Heart right ventricle (tissue), 16 donors: Measurements from ENCODE around the gene TLE2. TPM values are rescaled to one million over a fixed set of nuclear protein-coding genes. Genes with fewer than 3 reads are reported as not detected.

Source experiments
- ATAC-seq, 8 donors: fragments of 200-7000 bp; cut with Tn5 transposase; one replicate each; pipeline ENCODE4 v1.9.1; 2020; ENCODE audit warnings: mild to moderate bottlenecking in 8 of 8, moderate library complexity in 8 of 8, moderate number of reproducible peaks in 1 of 8
- DNase-seq, 2 donors: peaks; one replicate each; pipeline ENCODE4 v3.0.0-alpha.2; 2020
- H3K27ac ChIP-seq, 10 donors: fragments of 200-600 bp; sonication (generic) in 2 of 10; one replicate each; pipeline versions ENCODE4 v1.5.0 to v1.8.0; 2020 to 2022; ENCODE audit warnings: mild to moderate bottlenecking in 3 of 10
- H3K27me3 ChIP-seq, 7 donors: fragments of 200-600 bp; one replicate each; pipeline ENCODE4 v1.8.0; 2021 to 2022; ENCODE audit warnings: mild to moderate bottlenecking in 2 of 7
- H3K36me3 ChIP-seq, 9 donors: fragments of 200-600 bp; sonication (generic) in 1 of 9; one replicate each; pipeline versions ENCODE4 v1.5.0 to v1.8.0; 2020 to 2022; ENCODE audit warnings: mild to moderate bottlenecking in 2 of 9
- H3K4me1 ChIP-seq, 9 donors: fragments of 200-600 bp; sonication (generic) in 1 of 9; one replicate each; pipeline versions ENCODE4 v1.5.0 to v1.8.0; 2020 to 2022; ENCODE audit warnings: mild to moderate bottlenecking in 4 of 9
- H3K4me3 ChIP-seq, 10 donors: fragments of 200-600 bp; sonication (generic) in 2 of 10; one replicate each; pipeline versions ENCODE4 v1.5.0 to v1.8.0; 2020 to 2022; ENCODE audit warnings: mild to moderate bottlenecking in 7 of 10, moderate library complexity in 2 of 10
- H3K9me3 ChIP-seq, 11 donors: fragments of 200-600 bp in 10 of 11; sonication (generic) in 2 of 11; one replicate each; pipeline versions ENCODE4 v1.5.0 to v1.8.0; 2013 to 2022; ENCODE audit warnings: mild to moderate bottlenecking in 2 of 11, control low read depth in 1 of 11, moderate library complexity in 1 of 11
- CTCF ChIP-seq, 9 donors: fragments of 200-600 bp; sonication (generic) in 2 of 9; IDR thresholded peaks; one replicate each; pipeline versions ENCODE4 v1.5.0 to v1.8.0; 2021 to 2022; ENCODE audit warnings: antibody characterized with exemption in 9 of 9, mild to moderate bottlenecking in 5 of 9, moderate library complexity in 1 of 9
- WGBS, 2 donors: extraction: QIAGEN DNeasy Blood & Tissue Kit; methylation state at CpG; one replicate each; pipeline ENCODE4 v1.1.7; 2013; ENCODE audit warnings: inconsistent platforms in 1 of 2; 5-methylcytosine and 5-hydroxymethylcytosine counted together
- intact Hi-C, 10 donors: fragments of 100-400 bp; cut with DNase I; formaldehyde crosslinking; loops; one replicate each; pipeline versions ENCODE4 v1.11.1 to v1.14.2; 2022
- polyA plus RNA-seq, 2 donors: library from polyadenylated mRNA; stranded (reverse); fragments of 200-250 nt; gene quantifications; one replicate each; pipeline ENCODE4 v1.2.3, GENCODE V29; 2013
- total RNA-seq, 10 donors: library from RNA; stranded (reverse); fragmentation: NEBNext Ultra II Directional in 3 of 10; extraction: Animal tissue kit (Norgen Biotek cat#: 25700) in 3 of 10; gene quantifications; one replicate each; pipeline versions ENCODE4 v1.2.1 to v1.2.4, GENCODE V29; 2021 to 2023
- donor health status: Arrhythmogenic right ventricular cardiomyopathy.
- donor health status: ischemic (EF 13 %, LVEDD 7.1; RV severe dilation, severe dysfunction).
- donor health status: healthy with polysubstance abuse.
- donor health status: DM: no; HTN: yes; CAD: no.
- donor health status: DM: no; HTN: no; CAD: no.
- donor health status: ischemic (EF 25% LVEDD 6.9; RV normal size, moderate dysfunction).
- donor health status: ischemic (EF 25% LVEDD 5.7; RV mildly dilated, moderate dysfunction).
- donor health status: healthy.
- donor health status: DM: yes; HTN: yes; CAD: no.
- donor health status: Ischemic cardiomyopathy.
- donor health status: ischemic (EF 35%, LVEDD 5.7; RV mildly dilated, moderate dysfunction).
- donor health status: nonischemic (EF 11% LVEDD 7.7; RV severe dilation, severe dysfunction).
- donor health status: DM: yes; HTN: yes; CAD: no.
- donor health status: PGD.
- donor health status: ischemic (EF 29% LVEDD 5.4; RV normal size, mild dysfunction).
- donor health status: nonischemic (EF 23%, LVEDD 6.1; RV moderate dilation, normal function).

TLE2 gene
- total and polyA plus RNA-seq, 12 donors, result 28.2 to 64.5 (median 39.9) TPM

GRCh38 chr19:3024509-3024869, 4.6 kb downstream of the TLE2 start:
- H3K4me1 ChIP-seq, result peaks cover 0 to 13% (median 7%) of the 10 kb centered on the region in 9 donors
- 86% methylated on average over 5 of the region's 5 CpGs for WGBS, 2 donors
- intact Hi-C loops, result loop anchor here in 1 of 10 donors (10.0 kb wide), 1 partner anchor 50 kb away; the partner anchor contains the start of gene TLE6
- H3K9me3 ChIP-seq, result no peaks in the 10 kb centered on the region
- DNase-seq (no peak), ATAC-seq (no peak)
- peaks cover 0 to 47% (median 0%) of the 10 kb centered on the region in 7 donors for H3K27me3 ChIP-seq
- TF ChIP-seq CTCF (IDR thresholded peaks at IDR 0.05), result no peak
- H3K36me3 ChIP-seq, result peaks cover 0 to 13% (median 0%) of the 10 kb centered on the region in 9 donors
- H3K27ac ChIP-seq, result no peak overlapping the region
- no peak overlapping the region for H3K4me3 ChIP-seq

- Histone ChIP-seq H3K4me3 (no peak overlapping the region), H3K36me3 (peaks cover 0 to 24% (median 0%) of the 10 kb centered on the region in 9 donors), H3K27ac (no peak overlapping the region), H3K4me1 (no peaks in the 10 kb centered on the region), H3K27me3 (peaks cover 0 to 15% (median 0%) of the 10 kb centered on the region in 7 donors), H3K9me3 (no peaks in the 10 kb centered on the region)
- no peak for TF ChIP-seq CTCF (IDR thresholded peaks at IDR 0.05)
- intact Hi-C loops, result loop anchor here in 1 of 10 donors (10.0 kb wide), 1 partner anchor 46 kb away; the partner anchor contains the start of gene TLE6
- WGBS, 2 donors, result 87 to 88% methylated on average over 18 of the region's 18 CpGs
- DNase-seq (no peak), ATAC-seq (no peak)
Measured at GRCh38 chr19:3020321-3020960, 8.6 kb downstream of the TLE2 start.

DNA sequence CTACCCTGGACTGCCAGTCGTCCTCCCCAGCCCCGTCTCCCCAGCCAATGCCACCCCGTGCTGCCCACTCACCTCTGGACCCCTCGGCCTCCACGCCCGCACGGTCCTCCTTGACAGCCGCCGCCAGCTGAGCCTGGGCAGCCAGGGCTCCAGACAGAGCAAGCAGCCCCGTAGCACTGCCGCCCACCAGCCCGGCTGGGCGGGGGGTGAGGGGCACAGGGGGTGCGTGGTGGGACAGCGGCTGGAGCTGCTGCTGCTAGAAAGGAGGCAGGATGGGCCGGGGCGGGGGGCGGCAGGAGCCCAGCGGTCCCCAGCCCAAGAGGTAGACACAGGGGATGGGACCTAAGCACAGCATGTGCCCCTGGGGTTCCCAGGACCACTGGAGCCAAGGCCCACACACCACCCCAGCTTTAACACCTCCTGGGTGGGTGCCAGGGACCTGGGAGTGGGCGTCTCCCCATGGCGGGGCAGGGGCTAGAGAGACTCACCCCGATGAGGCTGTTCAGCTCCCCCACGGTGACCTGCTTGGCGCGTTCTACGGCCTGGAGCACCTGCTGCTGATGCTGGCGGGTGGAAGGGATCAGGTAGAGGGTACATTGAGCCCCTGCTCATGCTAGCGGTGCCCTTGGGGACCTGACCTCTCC, 9.7 kb downstream of the TLE2 start:
- DNase-seq, result no peak
- Histone ChIP-seq H3K27ac (no peak overlapping the region), H3K27me3 (peaks cover 0 to 3% (median 0%) of the 10 kb centered on the region in 7 donors), H3K4me3 (no peak overlapping the region), H3K36me3 (peaks cover 0 to 34% (median 2%) of the 10 kb centered on the region in 9 donors), H3K4me1 (no peaks in the 10 kb centered on the region), H3K9me3 (no peaks in the 10 kb centered on the region)
- peak in 1 of 8 donors; percentile 29 for ATAC-seq
- 94 to 96% methylated on average over 28 of the region's 28 CpGs for whole genome bisulfite sequencing, 2 donors
- intact Hi-C loops, result no loop called here
- no peak for TF ChIP-seq CTCF (IDR thresholded peaks at IDR 0.05)

GRCh38 chr19:3017923-3018322, 11.2 kb downstream of the TLE2 start:
- 90 to 99% methylated on average over 7 of the region's 7 CpGs for WGBS, 2 donors
- no peak overlapping the region for H3K4me3 ChIP-seq
- H3K36me3 ChIP-seq, result peaks cover 0 to 48% (median 4%) of the 10 kb centered on the region in 9 donors
- H3K27ac ChIP-seq, result no peak overlapping the region
- no peaks in the 10 kb centered on the region for H3K4me1 ChIP-seq
- no peak for ATAC-seq
- H3K27me3 ChIP-seq, result no peaks in the 10 kb centered on the region
- TF ChIP-seq CTCF (IDR thresholded peaks at IDR 0.05), result no peak
- H3K9me3 ChIP-seq, result no peaks in the 10 kb centered on the region
- DNase-seq, result no peak
- intact Hi-C loops, result no loop called here
